ENCODE data around the gene VPS51. TPM values are rescaled to one million over a fixed set of nuclear protein-coding genes. Genes with fewer than 3 reads are reported as not detected.

The VPS51 gene
- total RNA-seq, 1 donor, result 211 TPM

DNA sequence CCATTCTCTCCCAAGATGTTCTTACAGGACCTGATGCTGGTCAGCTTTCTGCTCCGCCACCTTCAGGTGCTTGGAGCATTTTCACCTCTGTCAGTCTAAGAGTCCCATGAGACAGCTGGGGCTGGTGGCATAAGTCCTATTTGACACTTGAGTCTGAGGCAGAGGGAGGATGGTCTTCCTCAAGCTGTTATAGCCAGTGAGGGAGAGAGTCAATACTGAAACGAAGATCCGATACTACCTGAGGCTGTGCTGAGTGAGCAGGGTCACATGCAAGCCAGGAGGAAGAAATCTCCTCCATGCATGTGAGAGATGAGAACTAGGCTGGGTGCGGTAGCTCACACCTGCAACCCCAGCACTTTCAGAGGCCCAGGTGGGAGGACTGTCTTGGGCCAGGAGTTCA is 6.4 kb upstream of the VPS51 start:
- no peak for DNase-seq (ENCODE audit: low read depth)
- no peak for TF ChIP-seq CTCF (IDR thresholded peaks at IDR 0.05; ENCODE audit: insufficient read depth, low read length)
- H3K4me3 ChIP-seq (ENCODE audit: low read depth, low read length), result no peak overlapping the region

GRCh38 chr11:65090628-65091027 is 5.4 kb upstream of the VPS51 start:
- DNase-seq (ENCODE audit: low read depth), result no peak
- TF ChIP-seq CTCF (IDR thresholded peaks at IDR 0.05; ENCODE audit: insufficient read depth, low read length), result no peak
- H3K4me3 ChIP-seq (ENCODE audit: low read depth, low read length), result no peak overlapping the region

DNA sequence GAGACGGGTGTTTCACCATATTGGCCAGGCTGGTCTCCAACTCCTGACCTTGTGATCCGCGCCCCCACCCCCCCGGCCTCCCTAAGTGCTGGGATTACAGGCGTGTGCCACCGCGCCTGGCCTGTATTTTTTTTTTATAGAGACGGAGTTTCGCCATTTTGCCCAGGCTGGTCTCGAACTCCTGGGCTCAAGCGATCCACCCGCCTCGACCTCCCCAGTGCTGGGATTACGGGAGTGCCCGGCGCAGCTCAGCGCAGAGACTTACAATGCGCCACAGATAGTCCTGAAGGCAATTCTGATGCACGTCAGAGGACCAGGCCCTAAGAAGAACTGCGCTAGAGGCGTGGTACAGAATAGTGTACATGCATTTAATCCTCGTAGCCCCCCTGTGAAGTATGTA is 587 bp upstream of the VPS51 start:
- DNase-seq (ENCODE audit: low read depth), result no peak
- TF ChIP-seq CTCF (IDR thresholded peaks at IDR 0.05; ENCODE audit: insufficient read depth, low read length), result no peak
- peak overlapping the region; percentile 90 for H3K4me3 ChIP-seq (ENCODE audit: low read depth, low read length)

GRCh38 chr11:65096926-65097325 is 912 bp downstream of the VPS51 start:
- DNase-seq (ENCODE audit: low read depth), result no peak
- TF ChIP-seq CTCF (IDR thresholded peaks at IDR 0.05; ENCODE audit: insufficient read depth, low read length), result no peak
- H3K4me3 ChIP-seq (ENCODE audit: low read depth, low read length), result peak overlapping the region; percentile 90

DNA sequence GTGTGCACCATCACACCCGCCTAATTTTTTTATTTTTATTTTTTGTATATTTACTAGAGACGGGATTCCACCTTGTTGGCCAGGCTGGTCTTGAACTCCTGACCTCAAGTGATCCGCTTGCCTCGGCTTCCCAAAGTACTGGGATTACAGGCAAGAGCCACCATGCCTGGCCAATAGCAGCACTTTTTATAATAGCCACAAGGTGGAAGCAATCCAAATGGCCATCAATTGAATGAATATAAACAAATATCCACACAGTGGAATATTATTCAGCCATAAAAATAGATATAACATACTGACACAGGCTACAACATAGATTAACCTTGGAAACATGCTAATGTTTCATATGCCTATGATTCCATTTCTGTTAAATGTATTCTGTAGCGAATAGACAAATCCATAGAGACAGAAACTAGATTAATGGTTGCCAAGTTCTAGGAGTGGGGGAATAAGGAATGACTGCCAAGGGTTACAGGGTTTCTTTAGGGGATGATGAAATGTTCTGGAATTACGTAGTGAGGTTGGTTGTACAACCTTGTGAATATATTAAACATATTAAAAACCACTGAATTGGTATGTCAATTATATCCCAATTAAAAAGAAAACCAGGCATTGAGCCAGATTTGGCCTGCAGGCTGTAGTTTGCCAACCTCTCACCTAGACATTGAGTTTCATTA is 4.8 kb downstream of the VPS51 start:
- peak; percentile 61 for DNase-seq (ENCODE audit: low read depth)
- TF ChIP-seq CTCF (IDR thresholded peaks at IDR 0.05; ENCODE audit: insufficient read depth, low read length), result no peak
- H3K4me3 ChIP-seq (ENCODE audit: low read depth, low read length), result no peak overlapping the region

DNA sequence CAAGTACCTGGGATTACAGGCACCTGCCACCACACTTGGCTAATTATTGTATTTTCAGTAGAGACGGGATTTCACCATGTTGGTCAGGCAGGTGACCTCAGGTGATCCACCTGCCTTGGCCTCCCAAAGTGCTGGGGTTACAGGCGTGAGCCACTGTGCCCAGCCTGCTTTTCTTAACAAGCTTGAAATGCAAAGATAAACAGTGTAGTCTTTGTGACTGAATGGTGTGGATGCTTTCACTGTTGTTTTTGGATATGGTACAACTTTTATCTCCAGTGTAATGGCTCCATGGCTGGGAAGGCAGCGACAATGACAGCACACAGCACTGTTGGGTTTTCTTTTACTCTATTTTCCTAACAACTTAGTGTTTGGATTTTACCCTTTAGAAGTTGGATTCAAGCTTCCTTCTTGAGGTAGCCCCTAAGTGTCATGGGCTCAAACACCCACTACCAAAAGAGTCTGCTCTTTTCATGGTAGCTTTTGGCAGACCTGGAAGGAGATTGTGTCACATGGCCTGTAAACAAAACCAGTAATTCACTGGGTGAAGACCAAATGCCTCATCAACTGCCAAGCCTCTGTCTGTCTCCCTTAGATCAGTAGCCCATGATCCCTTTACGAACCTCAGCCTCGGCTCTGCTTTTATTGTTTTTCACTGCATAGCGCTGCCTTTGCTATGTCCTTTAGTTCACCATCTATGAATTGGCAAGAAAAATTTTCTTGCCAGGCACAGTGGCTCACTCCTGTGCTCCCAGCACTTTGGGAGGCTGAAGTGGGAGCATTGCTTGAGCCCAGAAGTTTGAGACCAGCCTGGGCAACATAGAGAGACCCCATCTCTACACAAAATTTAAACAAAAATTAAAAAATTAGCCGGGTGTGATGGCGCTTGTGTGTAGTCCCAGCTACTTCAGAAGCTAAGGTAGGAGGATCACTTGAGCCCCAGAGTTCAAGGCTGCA is 6.4 kb downstream of the VPS51 start:
- no peak for TF ChIP-seq CTCF (IDR thresholded peaks at IDR 0.05; ENCODE audit: insufficient read depth, low read length)
- no peak overlapping the region for H3K4me3 ChIP-seq (ENCODE audit: low read depth, low read length)
- DNase-seq (ENCODE audit: low read depth), result peak; percentile 41
